OCI-LY7 (cell line): Measurements from ENCODE around the gene RET.
A peak's percentile ranks its signal among the peaks of the same experiment; 100 is the strongest.

Source experiments
- CTCF ChIP-seq: fragments of 200-600 bp; sonication (generic); conservative IDR thresholded peaks from 2 replicates; pipeline ENCODE4 v1.5.1; 2014; ENCODE audit warnings: mild to moderate bottlenecking, antibody characterized with exemption, low read length, moderate library complexity, mixed read lengths
- EZH2phosphoT487 ChIP-seq: fragments of 200-600 bp; sonication (generic); IDR thresholded peaks from 2 replicates; pipeline ENCODE4 v1.6.1; 2018; ENCODE audit warnings: low read depth, borderline replicate concordance, mild to moderate bottlenecking, mixed run types, antibody characterized with exemption, low read length, moderate library complexity, mixed read lengths

GRCh38 chr10:43105102-43105955 lies 28.5 kb downstream of the RET start:
- TF ChIP-seq CTCF (peak; percentile 93), EZH2phosphoT487 (no peak)
